ENCODE measurements around the gene WASHC1.
"Not testable (repeated sequence)": the region's sequence is repeated elsewhere in the genome, so short reads cannot be mapped to it uniquely, and the experiment has no call there.

WASHC1 gene, protein sequence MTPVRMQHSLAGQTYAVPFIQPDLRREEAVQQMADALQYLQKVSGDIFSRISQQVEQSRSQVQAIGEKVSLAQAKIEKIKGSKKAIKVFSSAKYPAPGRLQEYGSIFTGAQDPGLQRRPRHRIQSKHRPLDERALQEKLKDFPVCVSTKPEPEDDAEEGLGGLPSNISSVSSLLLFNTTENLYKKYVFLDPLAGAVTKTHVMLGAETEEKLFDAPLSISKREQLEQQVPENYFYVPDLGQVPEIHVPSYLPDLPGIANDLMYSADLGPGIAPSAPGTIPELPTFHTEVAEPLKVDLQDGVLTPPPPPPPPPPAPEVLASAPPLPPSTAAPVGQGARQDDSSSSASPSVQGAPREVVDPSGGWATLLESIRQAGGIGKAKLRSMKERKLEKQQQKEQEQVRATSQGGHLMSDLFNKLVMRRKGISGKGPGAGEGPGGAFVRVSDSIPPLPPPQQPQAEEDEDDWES

DNA sequence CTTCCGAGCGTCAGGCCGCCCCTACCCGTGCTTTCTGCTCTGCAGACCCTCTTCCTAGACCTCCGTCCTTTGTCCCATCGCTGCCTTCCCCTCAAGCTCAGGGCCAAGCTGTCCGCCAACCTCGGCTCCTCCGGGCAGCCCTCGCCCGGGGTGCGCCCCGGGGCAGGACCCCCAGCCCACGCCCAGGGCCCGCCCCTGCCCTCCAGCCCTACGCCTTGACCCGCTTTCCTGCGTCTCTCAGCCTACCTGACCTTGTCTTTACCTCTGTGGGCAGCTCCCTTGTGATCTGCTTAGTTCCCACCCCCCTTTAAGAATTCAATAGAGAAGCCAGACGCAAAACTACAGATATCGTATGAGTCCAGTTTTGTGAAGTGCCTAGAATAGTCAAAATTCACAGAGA, at the start of gene WASHC1:
Gene WASHC1 (minus strand): TSS at position 101 of the 400 bp plus-strand sequence. CDS start 4,457 bp downstream, outside the sequence.
- not testable (repeated sequence) for DNase-seq

DNA sequence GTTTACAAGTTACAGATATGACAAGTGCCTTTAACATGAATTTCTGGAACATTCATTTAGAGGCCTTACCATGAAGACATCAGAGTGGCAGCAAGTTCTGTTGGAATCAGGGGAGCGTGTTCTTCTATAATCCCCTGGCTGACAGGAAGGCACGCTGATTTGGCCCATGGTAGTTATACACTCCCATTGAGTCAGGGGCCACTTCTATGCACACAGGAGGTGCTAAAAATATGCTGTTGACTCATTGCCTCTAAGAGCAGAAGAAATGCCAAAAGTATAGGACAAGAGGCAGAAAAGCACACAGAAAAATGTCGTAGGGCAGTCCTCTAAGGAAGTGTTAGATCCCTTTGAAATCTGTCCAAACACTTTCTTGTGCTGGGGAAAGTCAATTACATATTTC, 49.1 kb upstream of the WASHC1 start:
- DNase-seq, result not testable (repeated sequence)

DNA sequence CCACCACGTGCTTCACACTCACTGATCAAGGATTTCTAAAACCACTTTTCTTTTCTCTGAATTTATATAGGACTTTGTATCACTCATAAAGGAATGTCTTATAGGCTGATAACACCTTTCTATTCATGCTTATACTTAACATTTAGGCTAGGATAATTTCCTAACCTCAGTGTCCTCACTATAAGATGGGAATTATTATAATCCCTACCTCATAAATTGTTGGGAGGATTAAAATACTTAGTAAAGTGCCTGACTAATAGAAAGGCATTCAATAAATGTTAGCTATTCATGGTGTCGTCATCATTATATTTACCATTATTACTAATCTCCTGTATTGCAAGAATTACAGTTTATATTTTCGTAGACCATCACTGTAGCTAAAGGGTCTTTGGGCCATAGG, 47.1 kb upstream of the WASHC1 start:
- DNase-seq, result not testable (repeated sequence)

DNA sequence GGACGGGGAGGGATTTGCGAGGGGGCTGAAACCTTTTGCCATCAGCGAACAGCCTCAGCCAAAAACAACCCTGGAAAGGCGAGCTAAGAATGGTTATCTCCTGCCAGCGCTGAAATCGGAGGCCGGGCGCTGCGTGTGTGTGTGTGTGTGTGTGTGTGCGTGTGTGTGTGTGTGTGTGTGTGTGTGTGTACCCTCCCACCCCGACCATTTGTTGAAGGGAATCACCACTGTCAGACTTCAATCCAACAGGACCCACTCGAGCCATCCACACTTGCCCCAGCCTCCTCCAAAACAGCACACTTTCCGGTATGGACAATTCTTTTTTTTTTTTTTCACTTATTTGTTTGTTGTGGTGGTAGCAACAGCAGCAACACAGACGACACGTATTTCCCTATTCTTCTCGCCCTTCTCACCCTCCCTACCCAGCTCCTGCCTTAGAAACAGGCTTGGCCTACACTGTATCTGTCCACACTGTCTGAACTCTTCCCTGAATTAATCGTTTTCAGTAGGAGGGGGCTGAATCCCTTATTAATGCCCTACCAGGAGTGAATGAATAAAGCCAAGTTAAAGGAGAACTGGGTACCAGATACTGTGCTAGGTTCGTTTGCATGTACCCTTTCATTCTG, 44.8 kb upstream of the WASHC1 start:
- DNase-seq, result not testable (repeated sequence)

DNA sequence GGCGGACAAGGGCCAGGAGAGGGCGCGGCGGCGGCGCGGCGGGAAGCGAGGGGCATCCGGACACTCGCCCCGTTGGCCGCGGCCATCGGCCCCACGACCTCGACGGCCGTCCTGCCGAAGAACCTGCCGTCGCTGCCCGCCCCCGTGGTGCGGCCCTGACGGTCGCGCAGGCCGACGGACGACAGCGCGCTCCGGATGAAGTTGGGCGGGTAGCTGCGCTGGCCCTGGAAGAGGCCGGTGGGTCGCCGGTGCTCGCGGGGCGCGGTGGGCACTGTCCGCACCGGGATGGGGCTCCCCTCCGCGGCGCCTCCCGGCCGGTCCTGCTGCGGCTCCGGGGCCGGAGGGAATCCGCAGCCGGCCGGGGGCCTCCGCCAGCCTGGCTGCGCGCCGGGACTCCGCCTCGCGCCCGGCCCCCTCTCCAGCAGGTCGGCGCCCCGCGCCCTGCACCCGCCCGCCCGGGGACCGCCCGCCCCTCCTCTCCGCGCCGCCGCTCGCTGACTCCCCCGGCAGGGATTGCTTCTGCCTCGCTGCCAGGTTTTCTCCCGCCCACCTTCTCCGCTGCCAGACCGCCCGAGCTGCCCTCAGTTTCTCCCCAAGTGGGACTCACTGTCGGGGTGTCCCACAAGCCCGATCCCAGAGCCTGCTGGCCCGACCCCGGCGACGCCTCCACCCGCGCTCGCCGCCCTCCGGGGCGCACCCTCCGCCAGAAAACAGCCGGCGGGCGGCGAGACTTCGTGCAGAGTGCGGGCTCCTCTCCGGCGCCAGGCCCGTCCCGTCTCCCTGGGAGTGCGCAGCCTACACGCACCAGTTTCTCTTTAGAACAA, 44.0 kb upstream of the WASHC1 start:
- DNase-seq, result peak; percentile 61

DNA sequence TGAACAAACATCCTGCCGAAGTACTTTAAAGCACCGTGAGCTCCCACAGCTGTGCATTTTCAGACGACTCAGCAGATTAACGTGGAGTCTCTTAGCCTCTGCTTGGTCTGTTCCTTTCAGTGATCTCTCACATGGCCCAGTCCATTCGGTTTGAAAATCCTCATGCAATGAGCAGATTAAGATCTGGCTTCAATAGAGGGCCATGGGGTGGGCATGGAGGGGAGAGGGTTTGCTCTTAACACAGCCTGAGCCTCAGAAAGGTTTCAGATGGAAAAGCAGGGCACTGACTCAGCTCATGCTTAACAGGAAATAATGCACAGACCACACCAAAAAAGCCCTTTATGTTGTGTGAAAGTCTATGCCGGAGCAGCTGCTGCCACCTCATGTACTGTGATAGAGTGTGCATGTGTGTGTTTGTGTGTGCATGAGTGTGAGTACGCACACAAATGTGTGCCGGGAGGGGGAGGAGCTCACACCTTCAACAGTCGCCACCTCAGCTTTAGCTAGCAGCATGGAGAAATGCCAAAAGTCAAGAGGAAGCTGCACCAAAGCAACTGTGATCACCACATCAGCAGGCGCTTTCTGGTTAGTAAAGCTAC, 33.9 kb upstream of the WASHC1 start:
- not testable (repeated sequence) for DNase-seq

DNA sequence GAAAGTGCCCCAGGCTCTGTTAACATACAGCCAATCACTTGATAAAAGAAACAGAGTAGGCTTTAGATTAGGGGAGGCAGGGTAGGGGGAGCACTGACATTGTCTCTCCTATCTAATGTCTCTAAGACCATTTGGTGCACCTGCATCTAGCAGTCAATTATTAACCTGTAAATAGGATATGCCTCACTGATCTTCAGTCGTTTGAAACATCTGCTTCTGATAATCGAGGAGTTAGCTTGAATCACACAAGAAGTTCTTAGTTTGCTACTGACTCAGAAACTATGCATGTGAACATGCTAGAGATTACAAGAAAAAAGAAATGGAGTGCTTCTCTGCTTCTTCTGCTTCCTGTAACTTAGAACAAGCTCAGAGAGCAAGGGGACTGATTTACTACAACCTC, 23.4 kb upstream of the WASHC1 start:
- not testable (repeated sequence) for DNase-seq

DNA sequence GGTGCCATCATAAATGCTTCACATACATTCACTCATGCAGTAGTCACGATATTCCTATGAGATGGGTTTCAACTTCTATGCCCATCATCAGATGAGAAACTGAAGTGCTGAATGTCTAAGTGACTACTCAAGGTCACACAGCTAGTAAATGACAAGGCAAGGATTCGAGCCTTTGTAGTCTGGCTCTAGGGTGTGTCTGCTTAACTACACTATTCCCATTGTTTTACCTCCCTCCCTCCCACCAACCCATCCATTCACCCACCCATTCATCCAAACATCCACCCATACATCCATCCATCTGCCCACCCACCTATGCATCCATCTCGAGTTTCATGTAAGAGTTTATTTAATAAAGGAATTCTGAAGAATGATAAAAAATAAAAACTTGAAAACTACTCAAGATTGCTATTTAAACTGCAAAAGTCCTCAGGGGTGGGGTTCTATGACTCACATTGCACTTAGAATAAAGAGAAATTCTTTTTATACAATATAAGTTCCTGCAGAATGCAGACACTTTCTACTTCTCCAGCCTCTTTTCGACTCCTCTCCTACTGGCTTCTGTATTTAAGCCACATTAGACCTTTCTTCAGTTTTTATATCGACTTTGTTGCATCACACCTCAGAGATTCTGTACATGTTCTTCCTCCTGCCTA, 19.1 kb upstream of the WASHC1 start:
- DNase-seq, result not testable (repeated sequence)

DNA sequence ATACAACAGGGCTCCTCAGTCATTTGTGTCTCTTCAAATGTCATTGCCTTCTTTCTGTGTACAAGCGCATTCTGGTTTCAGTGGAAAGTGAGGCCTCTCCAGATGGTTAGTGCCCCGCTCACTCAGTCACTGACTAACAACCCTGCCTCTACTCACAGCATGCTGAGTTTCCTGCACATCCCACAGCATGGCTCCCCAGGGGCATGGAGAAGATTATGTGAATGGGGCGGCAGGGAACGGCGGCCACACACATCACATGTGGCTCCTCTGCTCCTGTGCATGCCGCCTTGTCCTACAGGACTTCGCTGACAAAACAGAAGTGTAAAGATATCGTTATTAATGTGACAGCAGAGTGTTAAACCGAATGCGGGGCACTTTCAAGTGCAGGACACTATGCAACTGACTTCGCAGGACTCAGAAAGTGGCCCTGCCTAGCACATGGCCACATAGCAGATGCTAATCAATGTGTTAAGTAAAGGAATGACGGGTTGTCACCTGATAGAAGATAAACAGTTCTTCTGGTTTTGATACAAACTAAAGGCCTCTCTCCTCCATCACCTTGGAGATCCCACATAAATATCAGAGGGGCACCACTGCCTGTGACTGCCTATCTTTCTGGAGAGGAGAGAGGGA, 17.5 kb upstream of the WASHC1 start:
- DNase-seq, result not testable (repeated sequence)

DNA sequence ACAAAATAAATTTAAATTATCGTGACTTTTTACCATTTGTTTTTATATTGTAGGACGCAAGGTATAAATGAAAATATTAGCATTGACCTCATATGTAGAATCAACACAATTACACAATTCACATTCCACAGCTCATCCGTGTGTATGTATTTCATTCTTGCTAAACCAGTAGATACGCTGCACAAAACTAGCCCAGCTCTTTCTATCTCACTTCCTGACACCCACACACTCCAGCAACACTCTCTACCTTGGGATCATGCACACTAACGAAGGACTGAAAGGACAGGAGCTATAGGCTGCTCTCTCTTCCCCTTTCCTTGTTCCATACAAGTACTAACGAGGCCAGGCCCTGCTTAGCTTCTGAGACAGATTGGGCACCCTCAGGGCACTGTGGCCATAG, 16.9 kb upstream of the WASHC1 start:
- DNase-seq, result not testable (repeated sequence)

DNA sequence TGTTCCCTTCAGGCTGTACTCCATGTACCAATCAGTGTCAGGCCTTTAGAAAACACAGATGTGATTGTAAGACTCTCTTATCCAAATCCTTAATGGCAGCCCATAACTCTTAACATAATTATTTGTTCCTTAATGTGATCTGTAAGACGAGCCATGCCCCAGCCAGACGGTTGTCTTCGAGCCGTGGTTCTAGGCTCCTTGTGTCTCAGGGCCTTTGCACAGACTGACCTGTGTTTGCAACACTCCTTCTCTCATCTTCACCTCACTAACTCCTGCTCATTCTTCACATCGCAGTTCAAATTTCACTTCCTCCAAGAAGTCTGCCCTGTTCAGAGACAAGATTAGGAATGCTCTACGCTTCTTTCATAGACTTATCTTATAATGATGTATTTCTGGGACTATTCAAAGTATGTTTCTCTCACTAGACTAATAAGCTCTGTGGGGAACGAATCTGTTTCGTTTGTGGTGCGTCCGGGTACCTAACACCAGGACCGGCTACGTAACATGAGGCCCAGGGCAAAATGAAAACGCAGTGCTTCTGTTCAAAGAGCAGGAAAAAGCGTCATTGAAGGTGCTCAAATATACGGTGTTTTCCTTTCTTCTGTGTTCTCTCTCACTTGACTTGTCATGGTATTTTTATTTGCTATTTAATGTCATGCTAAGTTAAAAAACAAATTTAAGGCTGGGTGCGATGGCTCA, 16.1 kb upstream of the WASHC1 start:
- not testable (repeated sequence) for DNase-seq

DNA sequence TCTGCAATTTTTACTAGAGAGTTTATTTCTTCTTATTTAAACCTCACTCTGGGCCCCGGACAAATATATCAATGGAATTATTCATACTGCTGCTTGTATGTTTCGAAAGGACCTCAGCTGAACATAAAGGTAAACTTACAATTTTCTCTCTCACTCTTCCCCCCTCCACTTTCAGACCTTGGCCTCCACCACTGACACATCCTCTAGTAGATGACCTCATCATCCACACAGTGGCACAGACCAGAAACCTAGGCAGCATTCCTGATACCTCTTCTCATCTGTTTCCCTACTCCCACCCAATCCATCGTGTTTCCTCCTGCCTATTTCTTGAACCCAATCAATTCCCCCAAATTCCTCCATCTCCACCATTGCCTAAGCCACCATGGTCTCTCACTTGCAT, 15.2 kb upstream of the WASHC1 start:
- not testable (repeated sequence) for DNase-seq

DNA sequence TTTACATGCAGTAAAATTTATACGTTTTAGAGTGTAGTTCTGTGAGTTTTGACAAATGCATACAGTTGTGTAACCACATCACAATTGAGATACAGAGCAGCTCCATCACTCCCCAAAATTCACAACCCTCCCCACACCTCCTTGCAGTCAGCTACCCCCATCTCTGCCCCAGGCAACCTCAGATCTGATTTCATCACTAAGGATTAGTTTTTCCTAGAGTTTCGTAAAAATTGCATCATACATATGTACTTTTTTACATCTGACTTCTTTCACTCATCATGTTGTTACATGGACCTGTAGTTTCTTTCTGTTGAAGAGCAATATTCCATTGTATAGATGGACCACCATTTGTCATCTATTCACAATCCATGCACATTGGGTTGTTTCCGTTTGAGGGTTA, 14.4 kb upstream of the WASHC1 start:
- DNase-seq, result not testable (repeated sequence)

DNA sequence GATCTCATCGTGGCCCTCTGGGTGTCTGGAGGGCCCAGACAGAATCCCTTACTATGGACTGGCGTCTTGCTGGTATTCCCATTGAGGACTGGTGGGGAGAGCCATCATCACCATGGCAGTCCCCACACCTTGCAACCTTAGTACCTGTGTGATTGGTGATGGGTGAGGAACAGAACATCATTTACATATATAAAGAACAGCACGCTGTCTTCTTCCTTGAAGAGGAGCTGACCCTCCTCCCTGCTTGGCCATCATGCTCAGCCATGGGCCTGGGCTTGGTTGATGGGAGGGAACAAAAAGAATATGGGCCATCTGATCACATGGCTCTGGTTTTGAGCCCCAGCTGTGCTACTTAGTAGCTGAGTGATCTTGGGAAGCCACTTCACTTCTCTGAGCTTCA, 13.9 kb upstream of the WASHC1 start:
- not testable (repeated sequence) for DNase-seq

DNA sequence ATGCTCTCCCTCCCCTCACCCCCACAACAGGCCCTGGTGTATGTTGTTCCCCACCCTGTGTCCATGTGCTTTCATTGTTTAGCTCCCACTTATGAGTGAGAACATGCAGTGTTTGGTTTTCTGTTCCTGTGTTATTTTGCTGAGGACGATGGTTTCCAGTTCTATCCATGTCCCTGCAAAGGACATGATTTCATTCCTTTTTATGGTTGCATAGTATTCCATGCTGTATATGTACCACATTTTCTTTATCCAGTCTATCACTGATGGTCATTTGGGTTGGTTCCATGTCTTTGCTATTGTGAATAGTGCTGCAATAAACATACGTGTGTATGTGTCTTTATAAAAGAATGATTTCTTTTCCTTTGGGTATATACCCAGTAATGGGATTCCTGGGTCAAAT, 12.6 kb upstream of the WASHC1 start:
- DNase-seq, result not testable (repeated sequence)

DNA sequence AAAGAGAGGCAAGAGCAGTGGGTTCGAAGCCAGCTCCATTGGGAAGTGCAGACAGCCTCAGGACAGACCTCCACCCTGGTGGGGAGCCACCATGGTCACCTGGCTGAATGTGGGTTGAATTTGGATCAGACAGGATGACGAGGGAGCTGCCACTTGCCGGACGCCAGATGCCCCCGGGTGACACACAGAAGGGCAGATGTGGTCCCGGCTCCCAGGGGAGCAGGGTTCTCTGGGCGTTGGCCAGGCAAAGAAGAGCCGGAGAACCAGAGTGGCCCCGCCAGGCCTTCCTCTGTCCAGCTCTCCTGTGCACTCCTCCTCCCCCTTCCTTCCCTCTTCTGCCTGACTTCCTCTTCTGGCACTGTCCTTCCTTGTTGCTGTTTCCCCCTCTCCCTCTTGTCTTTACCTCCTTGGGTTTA, 12.0 kb upstream of the WASHC1 start:
- not testable (repeated sequence) for DNase-seq

DNA sequence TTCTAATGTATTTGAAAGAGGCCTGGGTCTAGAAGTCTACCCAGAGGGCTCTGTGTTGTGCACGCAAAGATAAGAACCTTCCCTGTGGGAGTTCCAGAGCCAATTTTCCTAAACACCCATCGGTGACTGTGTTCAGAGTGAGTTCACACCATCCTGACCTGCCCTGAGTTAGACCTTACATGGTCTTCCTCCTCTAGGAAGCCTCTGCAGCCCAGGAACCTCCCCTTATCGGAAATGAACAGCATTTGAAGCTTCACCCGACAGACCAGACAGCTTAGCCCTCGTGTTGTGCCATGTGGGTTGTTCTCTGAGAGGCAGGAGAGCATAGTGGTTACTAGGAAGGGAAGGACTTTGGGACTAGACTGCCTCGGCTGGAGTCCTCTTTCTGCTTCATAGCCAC, 3.1 kb upstream of the WASHC1 start:
- DNase-seq, result not testable (repeated sequence)

DNA sequence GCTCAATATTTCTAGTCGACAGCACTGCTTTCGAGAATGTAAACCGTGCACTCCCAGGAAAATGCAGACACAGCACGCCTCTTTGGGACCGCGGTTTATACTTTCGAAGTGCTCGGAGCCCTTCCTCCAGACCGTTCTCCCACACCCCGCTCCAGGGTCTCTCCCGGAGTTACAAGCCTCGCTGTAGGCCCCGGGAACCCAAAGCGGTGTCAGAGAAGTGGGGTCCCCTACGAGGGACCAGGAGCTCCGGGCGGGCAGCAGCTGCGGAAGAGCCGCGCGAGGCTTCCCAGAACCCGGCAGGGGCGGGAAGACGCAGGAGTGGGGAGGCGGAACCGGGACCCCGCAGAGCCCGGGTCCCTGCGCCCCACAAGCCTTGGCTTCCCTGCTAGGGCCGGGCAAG, 481 bp downstream of the WASHC1 start:
- DNase-seq, result not testable (repeated sequence)

DNA sequence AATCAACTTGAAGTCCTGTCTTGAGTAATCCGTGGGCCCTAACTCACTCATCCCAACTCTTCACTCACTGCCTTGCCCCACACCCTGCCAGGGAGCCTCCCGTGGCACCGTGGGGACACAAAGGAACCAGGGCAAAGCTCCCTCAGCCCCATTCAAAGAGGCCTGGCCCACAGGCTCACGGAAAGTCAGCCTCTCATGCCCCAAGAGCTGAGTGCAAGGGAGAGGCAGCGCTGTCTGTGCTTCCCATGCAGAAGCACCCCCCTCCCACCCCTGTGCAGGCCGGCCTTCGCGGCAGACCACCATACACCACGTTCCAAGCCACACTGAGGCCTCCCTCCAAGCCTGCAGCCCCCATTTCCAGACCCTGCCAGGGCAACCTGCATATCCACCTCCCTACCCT, 7.6 kb downstream of the WASHC1 start:
- DNase-seq, result not testable (repeated sequence)

DNA sequence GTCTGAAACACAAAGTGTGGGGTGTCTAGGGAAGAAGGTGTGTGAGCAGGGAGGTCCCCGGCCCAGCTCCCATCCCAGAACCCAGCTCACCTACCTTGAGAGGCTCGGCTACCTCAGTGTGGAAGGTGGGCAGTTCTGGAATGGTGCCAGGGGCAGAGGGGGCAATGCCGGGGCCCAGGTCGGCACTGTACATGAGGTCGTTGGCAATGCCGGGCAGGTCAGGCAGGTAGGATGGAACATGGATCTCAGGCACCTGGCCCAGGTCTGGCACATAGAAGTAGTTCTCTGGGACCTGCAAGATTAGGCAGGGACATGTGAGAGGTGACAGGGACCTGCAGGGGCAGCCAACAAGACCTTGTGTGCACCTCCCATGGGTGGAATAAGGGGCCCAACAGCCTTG, 12.4 kb downstream of the WASHC1 start:
- DNase-seq, result not testable (repeated sequence)

All from left hindlimb (tissue), 1 donor.